ENCODE results near the gene PTGES.
"Not testable (repeated sequence)": the region's sequence is repeated elsewhere in the genome, so short reads cannot be mapped to it uniquely, and the experiment has no call there.

PTGES gene, protein sequence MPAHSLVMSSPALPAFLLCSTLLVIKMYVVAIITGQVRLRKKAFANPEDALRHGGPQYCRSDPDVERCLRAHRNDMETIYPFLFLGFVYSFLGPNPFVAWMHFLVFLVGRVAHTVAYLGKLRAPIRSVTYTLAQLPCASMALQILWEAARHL

DNA sequence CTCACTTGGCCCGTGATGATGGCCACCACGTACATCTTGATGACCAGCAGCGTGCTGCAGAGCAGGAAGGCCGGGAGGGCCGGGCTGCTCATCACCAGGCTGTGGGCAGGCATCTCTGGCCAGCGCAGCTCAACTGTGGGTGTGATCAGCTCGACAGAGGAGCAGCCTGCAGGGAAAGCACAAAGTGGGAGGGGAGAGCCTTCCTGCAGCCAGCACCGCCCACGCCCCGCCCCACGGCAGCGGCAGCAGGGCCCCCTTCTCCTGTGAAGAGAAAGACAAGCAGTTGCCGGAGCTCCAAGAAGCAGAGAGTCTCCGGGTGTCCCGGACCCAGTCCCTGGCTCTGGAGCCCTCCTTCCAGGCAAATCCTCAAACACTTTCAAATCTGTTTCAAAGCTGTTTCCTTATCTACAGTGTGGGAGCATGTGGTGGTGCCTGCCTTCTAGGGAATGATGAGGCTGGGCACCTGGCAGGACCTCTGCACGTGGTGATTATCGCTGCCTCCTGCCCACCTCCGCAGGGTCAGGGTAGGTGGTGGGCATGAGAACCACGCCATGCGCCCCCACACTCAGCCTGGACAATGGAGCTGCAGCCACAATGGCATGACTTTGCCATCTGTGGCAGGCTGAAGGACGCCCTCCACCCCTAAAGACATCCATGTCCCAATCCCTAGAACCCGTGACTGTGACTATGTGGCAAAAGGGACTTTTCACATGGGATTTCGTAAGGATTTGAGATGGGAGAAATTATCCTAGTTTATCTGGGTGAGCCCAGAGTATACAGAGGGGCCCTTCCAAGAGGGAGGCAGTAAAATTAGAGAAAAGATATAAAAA lies at the start of gene PTGES:
Gene PTGES, minus strand, starts transcription at position 143 of the 830 bp plus-strand sequence. Its CDS starts 30 bp downstream, at position 113.
- DNase-seq (ENCODE audit: low read depth, low spot score), result no peak

DNA sequence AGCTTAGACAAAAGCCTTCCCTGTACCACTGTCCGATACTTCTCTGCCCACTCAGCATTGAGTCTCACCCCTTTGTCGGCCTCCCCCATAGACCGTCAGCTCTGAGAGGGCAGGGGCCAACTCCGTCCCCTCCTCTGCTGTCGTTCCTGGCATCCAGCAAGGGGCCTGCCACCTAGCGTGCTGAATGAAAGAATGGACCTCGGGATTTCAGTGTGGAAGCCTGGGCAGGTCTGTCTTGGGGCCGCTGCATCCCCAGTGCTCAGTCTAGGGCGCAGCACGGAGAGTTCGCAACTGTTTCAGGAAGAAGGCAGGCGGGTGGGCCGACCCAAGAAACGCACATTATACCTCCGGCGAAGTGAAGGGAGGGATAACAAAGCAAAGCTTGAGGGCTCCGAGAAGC lies 48.7 kb upstream of the PTGES start:
- no peak for DNase-seq (ENCODE audit: low read depth, low spot score)

DNA sequence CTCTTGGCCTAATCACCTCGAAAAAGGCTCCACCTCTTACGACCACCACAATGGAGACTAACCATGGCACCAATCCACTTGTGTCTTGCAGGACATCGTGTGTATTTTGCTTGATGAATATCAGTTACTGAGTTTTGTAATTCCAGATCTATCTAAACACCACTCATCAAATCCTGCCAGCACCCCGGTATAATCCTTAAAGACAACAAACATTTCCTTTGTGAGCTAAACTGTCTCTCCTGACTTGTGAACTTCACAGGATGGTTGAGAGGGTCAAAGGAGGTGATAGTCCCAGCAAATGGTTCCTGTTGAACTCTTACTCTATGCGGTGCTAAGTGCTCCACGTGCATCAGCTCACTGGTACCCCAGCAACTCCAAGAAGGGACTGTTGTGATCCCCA lies 46.1 kb upstream of the PTGES start:
- no peak for DNase-seq (ENCODE audit: low read depth, low spot score)

DNA sequence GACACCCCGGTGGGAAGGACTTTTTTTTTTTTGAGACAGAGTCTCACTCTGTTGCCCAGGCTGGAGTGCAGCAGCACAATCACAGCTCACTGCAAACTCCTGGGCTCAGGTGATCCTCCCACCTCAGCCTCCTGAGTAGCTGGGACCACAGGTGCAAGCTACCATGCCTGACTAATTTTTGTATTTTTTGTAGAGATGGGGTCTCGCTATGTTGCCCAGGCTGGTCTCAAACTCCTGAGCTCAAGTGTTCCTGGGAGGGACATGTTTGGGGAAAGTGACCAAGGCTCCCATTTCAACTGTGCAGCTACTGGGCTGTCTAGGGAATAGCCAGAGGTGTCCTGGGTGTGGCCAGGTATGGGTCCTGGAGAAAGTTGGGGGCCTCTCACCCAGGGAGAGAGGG lies 43.2 kb upstream of the PTGES start:
- not testable (repeated sequence) for DNase-seq (ENCODE audit: low read depth, low spot score)

DNA sequence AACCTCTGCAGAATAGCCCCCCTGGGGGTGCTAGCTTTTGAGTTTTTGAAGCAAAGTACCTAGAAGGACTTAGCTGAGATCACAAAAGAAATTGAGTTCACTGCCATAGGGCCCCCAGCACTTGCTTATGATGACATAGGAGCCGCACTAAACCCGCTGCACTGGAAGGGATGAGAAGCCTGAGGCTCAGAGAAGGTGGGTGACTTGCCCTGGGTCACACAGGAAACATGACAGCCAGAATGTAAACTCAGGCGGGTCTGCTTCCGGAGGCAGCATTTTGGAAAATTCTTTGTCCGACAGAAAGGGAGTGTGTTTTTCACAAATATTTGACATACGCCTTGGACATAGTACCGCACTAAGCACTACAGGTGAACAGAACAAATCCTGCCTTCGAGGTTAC lies 41.7 kb upstream of the PTGES start:
- no peak for DNase-seq (ENCODE audit: low read depth, low spot score)

DNA sequence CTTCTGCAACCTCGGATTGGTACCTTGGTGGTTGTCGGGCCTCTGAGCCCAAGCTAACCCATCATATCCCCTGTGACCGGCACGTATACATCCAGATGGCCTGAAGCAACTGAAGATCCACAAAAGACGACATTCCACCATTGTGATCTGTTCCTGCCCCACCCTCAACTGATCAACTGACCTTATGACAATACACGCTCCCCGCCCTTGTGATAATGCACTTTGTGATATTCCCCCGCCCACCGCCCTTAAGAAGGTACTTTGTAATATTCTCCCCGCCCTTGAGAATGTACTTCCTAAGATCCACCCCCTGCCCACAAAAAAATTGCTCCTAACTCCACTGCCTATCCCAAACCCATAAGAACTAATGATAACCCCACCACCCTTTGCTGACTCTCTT lies 33.6 kb upstream of the PTGES start:
- DNase-seq (ENCODE audit: low read depth, low spot score), result no peak

DNA sequence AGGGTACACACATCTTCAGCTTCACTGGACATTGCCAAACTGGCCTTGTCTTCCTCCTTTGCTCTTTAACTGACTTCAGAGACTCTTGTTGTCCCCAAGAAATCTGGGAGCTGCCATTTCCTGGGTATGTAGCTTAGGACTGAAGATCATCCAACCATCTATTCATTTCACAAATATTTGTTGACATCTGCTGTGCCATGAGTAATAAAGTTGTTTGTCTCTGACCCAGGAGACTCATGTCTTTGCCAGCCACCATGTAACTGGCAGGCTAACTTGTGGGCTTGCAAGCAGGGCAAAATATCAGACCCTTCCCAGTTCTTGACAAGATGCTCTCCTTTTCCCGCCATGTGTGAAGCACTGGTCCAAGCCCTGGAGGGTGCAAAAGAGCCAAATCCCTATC lies 33.0 kb upstream of the PTGES start:
- no peak for DNase-seq (ENCODE audit: low read depth, low spot score)

DNA sequence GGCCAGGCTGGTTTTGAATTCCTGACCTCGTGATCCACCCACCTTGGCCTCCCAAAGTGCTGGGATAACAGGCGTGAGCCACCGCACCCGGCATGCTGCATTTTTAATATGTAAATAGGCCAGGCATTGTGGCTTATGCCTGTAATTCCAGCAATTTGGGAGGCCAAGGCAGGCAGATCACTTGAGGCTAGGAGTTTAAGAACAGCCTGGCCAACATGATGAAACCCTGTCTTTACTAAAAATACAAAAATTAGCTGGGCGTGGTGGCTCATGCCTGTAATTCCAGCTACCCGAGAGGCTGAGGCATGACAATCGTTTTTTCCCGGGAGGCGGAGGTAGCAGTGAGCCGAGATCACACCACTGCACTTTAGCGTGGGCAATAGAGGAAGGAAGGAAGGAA lies 32.1 kb upstream of the PTGES start:
- DNase-seq (ENCODE audit: low read depth, low spot score), result not testable (repeated sequence)

DNA sequence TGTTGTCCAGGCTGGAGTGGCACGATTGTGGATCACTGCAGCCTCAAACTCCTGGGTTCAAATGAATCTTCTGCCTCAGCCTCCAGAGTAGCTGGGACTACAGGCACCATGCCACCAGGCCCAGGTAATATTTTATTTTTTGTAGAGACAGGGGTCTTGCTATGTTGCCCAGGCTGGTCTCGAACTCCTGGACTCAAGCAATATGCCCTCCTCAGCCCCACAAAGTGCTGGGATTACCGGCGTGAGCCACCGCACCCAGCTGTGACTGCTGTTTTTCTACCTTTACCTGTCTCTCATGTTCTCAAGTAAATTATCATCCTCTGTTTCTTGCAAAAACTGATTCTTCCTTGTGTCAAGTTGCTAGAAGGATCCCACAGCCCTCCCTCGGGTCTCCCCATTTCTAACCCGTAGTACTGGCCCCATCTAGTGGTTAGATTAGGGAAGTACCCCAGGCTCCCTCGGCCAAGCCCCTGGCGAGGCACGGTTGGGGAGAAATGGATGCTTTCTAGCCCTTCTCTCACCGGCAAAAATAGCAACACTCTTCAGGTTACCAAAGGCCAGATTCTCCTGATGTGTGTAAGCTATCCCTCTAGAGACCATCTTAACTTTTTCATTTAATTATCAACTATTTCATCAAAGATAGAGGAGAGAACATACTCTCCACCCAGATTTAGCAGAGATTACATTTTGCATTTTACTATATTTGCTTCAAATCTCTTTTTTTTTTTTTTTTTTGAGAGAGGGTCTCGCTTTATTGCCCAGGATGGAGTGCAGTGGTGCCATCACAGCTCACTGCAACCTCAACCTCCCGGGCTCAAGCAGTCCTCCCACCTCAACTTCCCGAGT lies 30.9 kb upstream of the PTGES start:
- DNase-seq (ENCODE audit: low read depth, low spot score), result peak; percentile 55

DNA sequence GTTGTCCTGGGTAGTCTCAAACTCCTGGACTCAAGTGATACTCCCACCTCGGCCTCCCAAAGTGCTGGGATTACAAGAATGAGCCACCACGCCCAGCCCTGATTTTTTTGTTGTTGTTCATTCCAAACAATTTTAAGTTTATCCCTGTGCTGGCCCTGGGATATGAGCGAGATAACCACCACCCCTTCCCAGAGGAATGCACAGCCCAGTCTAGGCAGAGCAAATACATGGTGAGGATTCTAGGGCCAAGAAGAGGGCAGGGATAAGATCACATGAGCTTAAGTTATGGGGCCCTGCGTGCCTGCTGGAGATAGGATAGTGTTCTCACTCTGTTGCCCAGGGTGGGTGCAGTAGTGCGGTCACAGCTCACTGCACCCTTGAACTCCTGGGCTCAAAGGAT lies 29.1 kb upstream of the PTGES start:
- no peak for DNase-seq (ENCODE audit: low read depth, low spot score)

DNA sequence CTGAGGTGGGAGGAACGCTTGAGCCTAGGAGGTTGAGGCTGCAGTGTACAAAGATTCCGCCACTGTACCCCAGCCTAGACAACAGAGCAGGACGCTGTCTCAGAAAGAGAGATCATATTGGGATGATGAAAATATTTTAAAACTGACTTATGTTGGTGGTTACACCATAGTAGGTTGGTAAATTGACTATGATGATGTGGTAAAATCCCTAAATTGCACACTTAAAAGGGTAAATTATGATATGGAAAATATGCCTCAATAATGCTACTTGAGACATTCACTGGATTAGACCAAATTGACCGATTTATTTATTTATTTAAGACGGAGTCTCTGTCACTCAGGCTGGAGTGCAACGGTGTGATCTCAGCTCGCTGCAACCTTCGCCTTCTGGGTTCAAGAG lies 28.3 kb upstream of the PTGES start:
- no peak for DNase-seq (ENCODE audit: low read depth, low spot score)

DNA sequence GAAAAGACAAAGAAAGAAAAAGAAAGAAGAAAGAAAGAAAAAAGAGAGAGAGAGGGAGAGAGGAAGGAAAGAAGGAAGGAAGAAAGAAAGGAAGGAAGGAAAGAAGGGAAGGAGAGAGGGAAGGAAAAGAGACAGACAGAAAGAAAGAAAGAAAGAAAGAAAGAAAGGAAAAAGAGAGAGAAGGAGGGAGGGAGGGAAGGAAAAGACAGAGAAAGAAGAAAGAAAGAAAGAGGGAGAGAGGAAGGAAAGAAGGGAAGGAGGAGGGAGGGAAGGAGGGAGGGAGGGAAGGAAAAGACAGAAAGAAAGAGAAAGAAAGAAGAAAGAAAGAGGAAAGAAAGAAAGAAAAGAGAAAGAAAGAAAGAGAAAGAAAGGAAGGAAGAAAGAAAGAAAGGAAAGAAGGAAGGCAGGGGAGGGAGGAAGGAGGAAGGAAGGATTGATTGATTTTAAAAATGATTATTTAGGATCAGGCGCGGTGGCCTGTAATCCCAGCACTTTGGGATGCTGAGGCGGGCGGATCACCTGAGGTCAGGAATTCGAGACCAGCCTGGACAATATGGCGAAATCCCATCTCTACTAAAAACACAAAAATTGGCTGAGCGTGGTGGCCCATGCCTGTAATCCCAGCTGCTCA lies 26.8 kb upstream of the PTGES start:
- DNase-seq (ENCODE audit: low read depth, low spot score), result no peak

DNA sequence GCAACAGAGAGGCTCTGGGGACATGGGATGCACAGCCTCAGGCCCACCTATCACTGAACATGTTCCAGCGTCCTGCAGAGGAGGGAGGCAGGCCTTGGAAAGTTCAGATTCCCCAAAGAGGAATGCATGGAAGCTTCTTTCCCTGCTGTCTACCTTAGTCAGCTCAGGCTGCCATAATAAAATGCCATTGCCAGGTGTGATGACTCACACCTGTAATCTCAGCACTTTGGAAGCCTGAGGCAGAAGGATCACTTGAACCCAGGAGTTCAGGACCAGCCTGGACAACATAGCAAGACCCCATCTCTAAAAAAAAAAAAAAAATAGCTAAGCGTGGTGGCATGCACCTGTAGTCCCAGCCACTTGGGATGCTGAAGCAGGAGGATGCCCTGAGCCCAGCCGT lies 25.6 kb upstream of the PTGES start:
- no peak for DNase-seq (ENCODE audit: low read depth, low spot score)

DNA sequence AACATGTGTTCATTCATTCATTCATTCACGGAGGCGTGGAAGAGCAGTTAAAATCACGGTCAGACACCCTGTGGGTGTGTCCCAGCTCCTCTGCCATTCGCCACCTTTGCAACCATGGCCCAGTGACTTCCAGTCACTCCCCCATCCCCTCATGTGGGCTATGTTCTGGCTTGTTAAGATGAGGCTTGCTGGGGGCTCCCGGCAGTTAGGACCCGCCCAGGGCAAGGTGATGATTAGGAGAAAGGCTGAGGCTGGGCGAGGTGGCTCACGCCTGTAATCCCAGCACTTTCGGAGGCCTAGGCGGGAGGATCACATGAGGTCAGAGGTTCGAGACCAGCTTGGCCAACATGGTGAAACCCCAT lies 24.9 kb upstream of the PTGES start:
- DNase-seq (ENCODE audit: low read depth, low spot score), result no peak

DNA sequence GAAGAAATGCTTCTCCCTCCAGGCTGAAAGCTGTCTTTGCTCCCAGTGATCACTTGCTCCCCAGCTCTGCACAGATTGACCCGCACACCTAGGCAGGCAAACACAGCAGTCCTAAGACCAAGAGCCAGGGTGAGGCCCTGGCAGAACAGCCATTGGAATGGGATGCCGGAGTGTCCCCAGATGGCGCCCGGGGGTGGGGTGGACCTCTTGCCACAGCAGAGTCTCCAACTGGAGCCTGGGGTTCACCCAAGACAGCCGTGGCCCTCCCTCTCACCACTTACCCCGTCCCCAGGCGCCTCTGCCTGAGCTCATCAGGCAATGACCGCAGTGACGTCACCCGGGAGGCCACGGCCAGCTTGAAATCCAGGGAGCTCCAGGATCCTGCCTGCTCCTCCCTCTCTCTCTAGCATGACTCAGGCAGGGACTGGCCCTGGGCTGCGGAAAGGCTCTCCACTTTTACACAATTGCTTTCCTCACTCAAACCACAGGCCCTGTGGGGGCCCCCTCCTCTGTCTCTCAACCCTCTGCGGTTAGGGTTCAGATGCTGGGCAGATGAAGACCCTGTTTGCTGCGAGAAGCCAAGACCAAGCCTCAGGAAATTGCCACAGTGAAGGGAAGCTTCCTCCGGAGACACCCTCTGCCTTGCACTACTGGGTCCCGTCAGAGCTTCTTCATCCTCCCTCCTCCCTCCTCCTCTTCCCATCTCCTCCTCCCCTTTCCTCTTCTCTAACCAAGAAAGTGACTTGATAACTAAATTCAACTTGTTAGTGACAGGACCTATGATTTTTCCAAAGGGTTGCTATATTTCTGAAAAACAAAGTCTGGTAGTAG lies 24.3 kb upstream of the PTGES start:
- DNase-seq (ENCODE audit: low read depth, low spot score), result no peak

DNA sequence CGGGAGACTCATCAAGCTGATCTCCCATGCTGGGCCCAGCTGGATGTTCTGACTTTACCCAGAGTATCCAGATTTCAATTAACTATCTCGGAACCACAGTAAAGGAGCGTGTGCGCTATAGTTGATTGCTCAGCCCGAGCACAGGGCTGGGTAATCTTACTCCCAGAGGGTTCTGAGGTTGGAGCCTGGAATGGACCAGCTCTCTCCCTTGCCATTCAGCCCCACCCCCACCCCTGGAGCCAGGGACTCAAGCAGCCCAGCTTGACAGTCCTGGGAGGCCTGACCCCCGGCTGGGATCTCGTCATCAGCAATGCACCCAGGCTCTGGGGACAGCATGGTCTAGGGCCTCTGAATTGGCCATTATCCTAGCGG lies 23.7 kb upstream of the PTGES start:
- DNase-seq (ENCODE audit: low read depth, low spot score), result no peak

DNA sequence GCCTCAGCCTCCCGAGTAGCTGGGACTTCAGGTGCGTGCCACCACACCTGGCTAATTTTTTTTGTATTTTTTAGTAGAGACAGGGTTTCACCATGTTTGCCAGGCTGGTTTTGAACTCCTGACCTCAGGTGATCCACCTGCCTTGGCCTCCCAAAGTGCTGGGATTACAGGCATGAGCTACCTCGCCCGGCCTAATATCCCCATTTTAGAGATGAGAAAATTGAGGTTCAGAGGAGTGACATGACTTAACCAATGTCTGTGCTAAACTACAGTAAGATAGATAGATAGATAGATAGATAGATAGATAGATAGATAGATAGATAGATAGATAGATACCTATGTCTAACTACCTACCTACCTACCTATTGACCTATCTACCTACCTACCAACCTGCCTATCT lies 23.3 kb upstream of the PTGES start:
- not testable (repeated sequence) for DNase-seq (ENCODE audit: low read depth, low spot score)

DNA sequence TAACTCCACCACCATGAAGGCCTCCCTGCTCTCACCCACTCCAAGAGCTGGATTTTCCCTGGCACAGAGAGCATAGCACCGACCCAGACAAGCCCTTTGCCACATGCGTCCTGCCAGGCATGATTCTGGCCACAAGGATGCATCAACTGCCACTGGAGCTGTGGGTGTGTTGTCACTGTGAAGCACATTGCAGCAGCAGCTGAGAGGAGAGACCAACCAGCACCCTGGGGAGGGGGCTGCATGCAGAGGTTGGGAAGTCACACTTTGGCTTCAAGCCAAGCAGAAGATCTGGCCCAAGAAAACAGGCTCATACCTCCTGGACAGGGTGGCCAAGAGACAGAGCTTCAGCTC lies 22.6 kb upstream of the PTGES start:
- no peak for DNase-seq (ENCODE audit: low read depth, low spot score)

DNA sequence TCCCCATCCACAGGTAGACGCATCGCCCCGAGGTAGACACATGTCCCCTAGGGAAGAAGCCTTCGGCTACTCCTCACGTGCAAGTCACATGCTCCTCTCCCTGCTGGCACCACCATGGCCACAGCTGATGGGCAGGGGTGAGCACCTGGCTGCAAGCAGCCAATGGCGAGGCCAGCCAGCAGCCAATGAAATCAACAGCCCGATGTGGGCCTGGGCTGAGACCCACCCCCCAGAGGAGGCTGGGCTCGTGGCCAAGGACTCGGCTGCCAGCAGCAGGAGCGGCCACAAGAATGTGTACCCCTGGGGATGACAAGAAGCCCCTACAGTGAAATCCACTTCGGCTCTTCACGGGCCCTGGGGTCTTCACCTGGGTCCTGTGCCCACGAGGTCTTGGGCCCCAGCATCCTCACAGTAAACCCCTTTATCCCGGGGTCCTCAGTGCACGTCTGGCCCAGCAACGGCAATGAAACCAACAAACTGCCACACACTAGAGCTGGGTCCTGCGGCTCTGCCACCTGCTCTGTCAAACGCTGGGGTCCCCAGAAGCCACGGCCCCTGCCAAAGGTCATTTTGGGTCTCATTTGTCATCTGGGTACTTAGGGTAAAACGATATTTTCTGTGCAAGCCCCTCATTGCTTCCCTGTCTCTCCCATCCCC lies 22.1 kb upstream of the PTGES start:
- DNase-seq (ENCODE audit: low read depth, low spot score), result no peak

DNA sequence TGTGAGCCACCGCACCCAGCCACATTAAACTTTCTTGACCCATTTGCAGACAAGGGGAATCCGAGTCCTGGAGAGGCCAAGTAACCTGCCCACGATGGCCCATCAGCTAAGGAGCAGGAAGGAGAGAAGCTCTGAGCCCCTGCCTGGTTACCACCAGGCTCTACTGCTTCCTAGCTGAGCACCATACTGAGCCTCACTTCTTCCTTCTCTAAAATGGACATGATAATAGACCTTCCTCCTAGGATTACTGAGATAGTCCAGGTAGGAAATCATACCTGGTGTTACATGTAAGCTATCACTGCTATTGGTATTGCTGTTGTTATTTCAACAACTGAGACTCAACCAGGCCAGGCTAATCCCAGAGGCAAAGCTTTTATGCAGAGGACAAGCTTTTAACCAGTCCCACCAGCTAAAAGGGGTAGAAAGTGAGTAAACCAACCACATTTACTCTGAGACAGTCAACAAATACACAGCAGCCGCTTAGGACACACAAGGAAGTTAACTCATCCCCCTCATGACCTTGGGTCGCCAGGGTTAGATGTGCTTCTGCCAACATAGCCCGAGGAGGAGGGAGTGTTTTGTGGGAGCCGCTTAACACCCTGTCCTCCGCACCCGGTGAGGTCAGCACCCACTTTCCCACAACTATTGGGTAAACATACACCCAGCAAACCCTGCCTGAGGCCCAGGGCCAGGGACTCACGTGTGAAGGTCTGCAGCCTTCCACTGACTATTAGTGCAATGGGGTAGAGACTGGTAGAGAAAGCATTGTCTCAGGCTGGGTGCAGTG lies 20.6 kb upstream of the PTGES start:
- no peak for DNase-seq (ENCODE audit: low read depth, low spot score)

All from activated naive CD8-positive, alpha-beta T cell treated with anti-CD3 and anti-CD28 coated beads, Interleukin-2, amount 50 U/mL, for 16 hours (primary cell).